Mononuclear cell (primary cell): Measurements from ENCODE around the gene CEL. TPM values are rescaled to one million over a fixed set of nuclear protein-coding genes. Genes with fewer than 3 reads are reported as not detected.
"Not testable (repeated sequence)": the region's sequence is repeated elsewhere in the genome, so short reads cannot be mapped to it uniquely, and the experiment has no call there.

Experiments
- H3K27me3 ChIP-seq: 2 replicates; pipeline ENCODE4 v1.6.0; 2011; ENCODE audit warnings: low read length, control low read depth; ENCODE audit not compliant: insufficient read depth
- H3K4me1 ChIP-seq: 2 replicates; pipeline ENCODE4 v1.5.1; 2011; ENCODE audit warnings: mild to moderate bottlenecking, low read length, control low read depth; ENCODE audit not compliant: insufficient read depth
- H3K4me3 ChIP-seq: 2 replicates; pipeline ENCODE4 v1.5.1; 2011; ENCODE audit warnings: mild to moderate bottlenecking, low read length, moderate library complexity
- H3K9me3 ChIP-seq: 2 replicates; pipeline ENCODE4 v1.5.1; 2011; ENCODE audit warnings: low read depth, mild to moderate bottlenecking, control low read depth, low read length
- total RNA-seq: library from RNA; depleted of rRNA; stranded (reverse); fragments of >200 nt; gene quantifications from one replicate; pipeline ENCODE4 v1.2.3, GENCODE V29; 2012

Gene CEL
- total RNA-seq, 1 donor = 0.21 TPM

DNA sequence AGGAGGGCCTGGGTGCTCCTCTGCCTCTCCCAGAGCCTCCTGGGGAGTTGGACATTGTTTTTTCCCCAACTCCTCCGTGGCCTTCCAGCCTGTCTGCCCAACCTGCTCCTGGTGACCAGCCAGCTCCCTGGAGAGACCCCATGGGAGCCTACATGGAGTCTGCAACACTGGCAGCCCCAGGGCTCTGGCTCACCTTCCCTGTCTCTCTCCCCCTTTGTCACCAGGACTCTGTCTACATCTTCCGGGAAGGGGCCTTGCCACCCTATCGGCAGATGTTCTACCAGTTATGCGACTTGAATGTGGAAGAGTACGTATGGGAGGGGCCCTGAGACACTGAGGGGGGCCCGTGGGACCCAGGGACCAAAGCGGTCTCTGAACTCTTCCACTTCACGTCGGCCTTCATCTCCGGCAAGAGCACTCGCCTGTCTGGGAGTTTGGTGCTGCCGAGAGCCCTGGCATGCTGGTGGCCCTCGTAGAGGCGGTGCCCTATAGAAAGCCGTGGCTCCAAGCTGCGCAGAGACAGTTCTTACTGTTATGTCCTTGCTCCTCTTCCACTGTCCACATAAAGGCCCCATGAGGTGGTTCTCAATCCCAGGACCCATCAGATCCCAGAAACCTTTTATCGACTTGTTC is 5.9 kb upstream of the CEL start:
- H3K9me3 ChIP-seq = no peaks in the 10 kb centered on the region
- no peaks in the 10 kb centered on the region for H3K27me3 ChIP-seq
- no peak overlapping the region for H3K4me3 ChIP-seq
- peaks cover 31% of the 10 kb centered on the region for H3K4me1 ChIP-seq

DNA sequence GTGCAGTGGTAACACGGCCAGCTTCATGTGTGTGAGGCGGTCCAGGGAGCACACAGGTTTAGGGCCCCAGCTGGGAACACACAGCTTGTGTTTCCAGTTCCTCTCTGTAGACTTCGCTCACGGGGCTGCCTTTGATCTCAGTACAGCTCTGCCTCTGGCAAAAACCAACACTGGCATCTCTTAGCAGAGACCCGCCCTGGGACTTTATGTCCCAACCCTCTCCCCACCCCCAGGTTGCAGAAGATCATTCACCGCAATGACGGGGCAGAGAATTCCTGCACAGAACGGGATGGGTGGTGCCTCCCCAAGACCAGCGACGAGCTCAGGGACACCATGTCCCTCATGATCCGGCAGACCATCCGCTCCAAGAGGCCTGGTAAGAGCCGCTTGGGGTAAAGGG is 5.2 kb upstream of the CEL start:
- Histone ChIP-seq H3K27me3 (no peaks in the 10 kb centered on the region), H3K9me3 (no peaks in the 10 kb centered on the region), H3K4me3 (no peak overlapping the region), H3K4me1 (peaks cover 31% of the 10 kb centered on the region)

DNA sequence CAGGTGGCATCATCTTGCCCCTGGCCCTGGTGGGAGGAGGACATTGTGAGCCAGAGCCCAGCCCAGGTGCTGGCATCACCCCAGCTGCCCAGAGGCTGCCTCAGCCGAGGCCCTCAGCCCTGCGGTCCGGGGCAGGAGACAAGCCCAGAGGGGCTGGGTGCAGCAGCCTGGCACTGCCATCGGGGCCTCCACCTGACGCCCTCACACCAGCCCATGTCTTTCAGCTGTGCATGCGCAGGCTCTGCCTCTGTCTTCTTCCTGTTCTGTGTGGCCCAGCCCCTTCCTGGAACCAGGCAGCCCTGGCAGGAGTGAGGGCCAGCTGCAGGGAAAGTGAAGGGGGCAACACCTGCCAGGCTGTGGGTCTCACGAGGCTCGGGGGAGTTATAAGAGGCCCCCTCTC is 4.8 kb upstream of the CEL start:
- Histone ChIP-seq H3K27me3 (no peaks in the 10 kb centered on the region), H3K9me3 (no peaks in the 10 kb centered on the region), H3K4me1 (peaks cover 31% of the 10 kb centered on the region), H3K4me3 (no peak overlapping the region)

DNA sequence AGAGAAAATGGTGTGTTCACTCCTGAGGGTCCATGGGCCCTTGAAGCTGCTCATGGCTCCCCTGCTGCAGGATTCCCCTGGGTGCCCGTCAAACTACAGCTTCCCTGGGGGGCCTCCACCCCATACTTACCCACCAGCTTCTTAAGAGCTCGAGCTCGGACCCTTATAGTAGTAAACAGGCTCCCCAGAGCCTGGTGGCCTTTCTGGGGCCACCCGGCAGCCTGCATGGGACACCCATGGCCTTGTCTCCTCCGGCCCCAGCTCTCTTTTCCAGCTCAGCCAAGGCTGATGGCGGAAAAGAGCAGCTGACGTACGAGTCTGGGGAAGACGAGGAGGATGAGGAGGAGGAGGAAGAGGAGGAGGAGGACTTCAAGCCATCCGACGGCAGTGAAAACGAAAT is 4.2 kb upstream of the CEL start:
- Histone ChIP-seq H3K4me1 (peaks cover 31% of the 10 kb centered on the region), H3K27me3 (no peaks in the 10 kb centered on the region), H3K4me3 (no peak overlapping the region), H3K9me3 (no peaks in the 10 kb centered on the region)

DNA sequence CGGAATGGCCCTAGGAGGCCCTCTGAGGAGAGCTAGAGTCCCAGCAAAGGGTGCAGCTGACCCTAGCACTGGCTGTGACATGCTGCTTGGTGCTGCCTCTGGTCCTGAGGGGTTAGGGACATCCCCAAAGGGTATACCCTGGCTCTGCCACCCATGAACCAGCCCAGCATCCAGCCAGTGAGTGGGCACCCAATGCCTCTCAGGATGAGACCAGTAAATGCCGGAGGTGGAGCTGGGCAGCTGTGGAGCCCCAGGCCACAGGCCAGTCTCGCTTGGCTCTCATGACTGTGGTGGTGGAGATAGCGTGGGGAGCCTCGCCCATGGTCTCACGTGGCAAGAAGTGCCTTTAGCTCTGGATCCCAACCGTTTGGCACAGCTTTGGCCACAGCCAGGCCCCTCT is 3.7 kb upstream of the CEL start:
- H3K27me3 ChIP-seq = no peaks in the 10 kb centered on the region
- no peaks in the 10 kb centered on the region for H3K9me3 ChIP-seq
- peaks cover 31% of the 10 kb centered on the region for H3K4me1 ChIP-seq
- H3K4me3 ChIP-seq = no peak overlapping the region

DNA sequence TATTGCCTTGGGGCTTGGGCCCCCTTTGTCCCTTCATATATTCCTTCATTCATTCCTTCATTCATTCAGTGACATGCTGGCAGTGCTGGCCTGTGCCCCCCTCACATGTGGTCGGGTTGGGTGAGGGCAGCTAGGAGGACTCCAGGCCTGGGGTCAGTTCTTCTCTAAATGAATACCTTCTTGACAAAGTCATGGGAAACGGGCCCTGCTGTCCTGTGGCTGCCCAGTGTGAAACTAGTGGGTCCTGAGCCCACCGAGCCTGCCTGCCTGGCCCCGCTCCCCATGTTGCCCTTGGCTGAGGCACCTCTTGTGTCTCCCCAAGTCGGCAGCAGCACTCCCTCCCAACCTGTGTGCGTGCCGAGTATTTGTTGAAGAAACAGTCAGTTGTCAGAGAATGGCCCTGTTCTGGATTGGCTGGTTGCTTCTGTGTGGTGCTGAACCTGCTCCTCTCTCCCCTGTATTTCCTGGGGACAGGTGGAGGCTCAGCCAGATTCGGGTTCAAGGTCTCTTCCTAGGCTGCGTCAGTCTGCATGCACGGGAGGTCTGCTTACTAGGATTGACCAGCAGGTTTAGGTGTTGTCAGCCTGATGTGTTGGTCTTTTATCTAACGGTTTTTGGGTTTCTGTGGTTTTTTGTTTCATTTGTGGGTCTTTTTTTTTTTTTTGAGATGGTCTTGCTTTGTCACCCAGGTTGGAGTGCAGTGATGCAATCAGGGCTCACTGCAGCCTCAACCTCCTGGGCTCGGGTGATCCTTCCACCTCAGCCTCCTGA is 3.0 kb upstream of the CEL start:
- Histone ChIP-seq H3K4me3 (no peak overlapping the region), H3K9me3 (no peaks in the 10 kb centered on the region), H3K4me1 (peaks cover 31% of the 10 kb centered on the region), H3K27me3 (no peaks in the 10 kb centered on the region)

DNA sequence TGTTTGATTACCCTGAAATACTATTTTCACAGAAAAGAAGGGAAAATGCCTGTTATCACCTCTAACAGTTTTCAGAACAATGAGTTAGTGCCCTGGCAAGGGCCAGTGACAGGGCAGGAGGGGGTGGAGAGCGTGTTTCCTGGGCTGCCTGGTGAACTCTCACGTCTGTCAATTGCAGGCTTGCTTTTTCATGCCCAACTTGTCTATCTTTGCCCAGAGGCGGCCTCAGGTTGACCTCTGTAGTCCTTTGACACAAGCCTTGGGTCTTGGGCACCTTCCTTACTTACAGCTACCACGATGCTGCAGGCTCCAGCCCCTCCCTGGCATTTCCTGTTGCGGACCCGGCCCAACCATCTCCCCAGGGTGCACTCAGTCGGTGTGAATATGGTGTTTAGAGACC is 2.2 kb upstream of the CEL start:
- no peaks in the 10 kb centered on the region for H3K27me3 ChIP-seq
- no peak overlapping the region for H3K4me3 ChIP-seq
- H3K4me1 ChIP-seq = peaks cover 31% of the 10 kb centered on the region
- no peaks in the 10 kb centered on the region for H3K9me3 ChIP-seq

DNA sequence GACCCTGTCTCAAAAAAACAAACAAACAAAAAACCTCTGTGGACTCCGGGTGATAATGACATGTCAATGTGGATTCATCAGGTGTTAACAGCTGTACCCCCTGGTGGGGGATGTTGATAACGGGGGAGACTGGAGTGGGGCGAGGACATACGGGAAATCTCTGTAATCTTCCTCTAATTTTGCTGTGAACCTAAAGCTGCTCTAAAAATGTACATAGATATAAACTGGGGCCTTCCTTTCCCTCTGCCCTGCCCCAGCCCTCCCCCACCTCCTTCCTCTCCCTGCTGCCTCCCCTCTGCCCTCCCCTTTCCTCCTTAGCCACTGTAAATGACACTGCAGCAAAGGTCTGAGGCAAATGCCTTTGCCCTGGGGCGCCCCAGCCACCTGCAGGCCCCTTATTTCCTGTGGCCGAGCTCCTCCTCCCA is 1.4 kb upstream of the CEL start:
- no peaks in the 10 kb centered on the region for H3K9me3 ChIP-seq
- no peaks in the 10 kb centered on the region for H3K27me3 ChIP-seq
- peaks cover 31% of the 10 kb centered on the region for H3K4me1 ChIP-seq
- no peak overlapping the region for H3K4me3 ChIP-seq

DNA sequence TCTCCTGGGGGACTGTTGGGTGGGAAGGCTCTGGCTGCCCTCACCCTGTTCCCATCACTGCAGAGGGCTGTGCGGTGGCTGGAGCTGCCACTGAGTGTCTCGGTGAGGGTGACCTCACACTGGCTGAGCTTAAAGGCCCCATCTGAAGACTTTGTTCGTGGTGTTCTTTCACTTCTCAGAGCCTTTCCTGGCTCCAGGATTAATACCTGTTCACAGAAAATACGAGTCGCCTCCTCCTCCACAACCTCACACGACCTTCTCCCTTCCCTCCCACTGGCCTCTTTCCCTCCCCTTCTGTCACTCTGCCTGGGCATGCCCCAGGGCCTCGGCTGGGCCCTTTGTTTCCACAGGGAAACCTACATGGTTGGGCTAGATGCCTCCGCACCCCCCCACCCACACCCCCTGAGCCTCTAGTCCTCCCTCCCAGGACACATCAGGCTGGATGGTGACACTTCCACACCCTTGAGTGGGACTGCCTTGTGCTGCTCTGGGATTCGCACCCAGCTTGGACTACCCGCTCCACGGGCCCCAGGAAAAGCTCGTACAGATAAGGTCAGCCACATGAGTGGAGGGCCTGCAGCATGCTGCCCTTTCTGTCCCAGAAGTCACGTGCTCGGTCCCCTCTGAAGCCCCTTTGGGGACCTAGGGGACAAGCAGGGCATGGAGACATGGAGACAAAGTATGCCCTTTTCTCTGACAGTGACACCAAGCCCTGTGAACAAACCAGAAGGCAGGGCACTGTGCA is 590 bp upstream of the CEL start:
- not testable (repeated sequence) for H3K4me3 ChIP-seq, H3K27me3 ChIP-seq, H3K9me3 ChIP-seq
- peaks cover 31% of the 10 kb centered on the region for H3K4me1 ChIP-seq

DNA sequence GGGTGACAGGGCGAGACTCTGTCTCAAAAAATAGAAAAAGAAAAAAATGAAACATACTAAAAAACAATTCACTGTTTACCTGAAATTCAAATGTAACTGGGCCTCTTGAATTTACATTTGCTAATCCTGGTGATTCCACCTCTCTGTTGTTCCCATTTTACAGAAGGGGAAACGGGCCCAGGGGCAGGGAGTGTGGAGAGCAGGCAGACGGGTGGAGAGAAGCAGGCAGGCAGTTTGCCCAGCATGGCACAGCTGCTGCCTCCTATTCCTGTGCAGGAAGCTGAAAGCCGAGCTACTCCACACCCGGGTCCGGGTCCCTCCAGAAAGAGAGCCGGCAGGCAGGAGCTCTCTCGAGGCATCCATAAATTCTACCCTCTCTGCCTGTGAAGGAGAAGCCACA is 788 bp downstream of the CEL start:
- not testable (repeated sequence) for H3K27me3 ChIP-seq, H3K9me3 ChIP-seq, H3K4me3 ChIP-seq
- peaks cover 25% of the 10 kb centered on the region for H3K4me1 ChIP-seq

DNA sequence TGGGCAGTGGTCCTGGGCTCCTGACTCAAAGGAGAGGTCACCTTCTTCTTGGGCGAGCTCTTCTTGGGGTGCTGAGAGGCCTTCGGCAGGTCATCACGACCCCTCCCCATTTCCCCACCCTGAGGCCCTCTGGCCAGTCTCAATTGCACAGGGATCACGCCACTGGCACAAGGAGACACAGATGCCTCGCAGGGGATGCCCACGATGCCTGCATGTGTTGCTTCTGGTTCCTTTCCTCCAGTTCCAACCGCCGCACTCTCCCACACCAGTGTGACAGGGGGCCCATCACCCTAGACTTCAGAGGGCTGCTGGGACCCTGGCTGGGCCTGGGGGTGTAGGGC is 1.3 kb downstream of the CEL start:
- no peaks in the 10 kb centered on the region for H3K9me3 ChIP-seq
- no peak overlapping the region for H3K4me3 ChIP-seq
- no peaks in the 10 kb centered on the region for H3K27me3 ChIP-seq
- peaks cover 23% of the 10 kb centered on the region for H3K4me1 ChIP-seq

DNA sequence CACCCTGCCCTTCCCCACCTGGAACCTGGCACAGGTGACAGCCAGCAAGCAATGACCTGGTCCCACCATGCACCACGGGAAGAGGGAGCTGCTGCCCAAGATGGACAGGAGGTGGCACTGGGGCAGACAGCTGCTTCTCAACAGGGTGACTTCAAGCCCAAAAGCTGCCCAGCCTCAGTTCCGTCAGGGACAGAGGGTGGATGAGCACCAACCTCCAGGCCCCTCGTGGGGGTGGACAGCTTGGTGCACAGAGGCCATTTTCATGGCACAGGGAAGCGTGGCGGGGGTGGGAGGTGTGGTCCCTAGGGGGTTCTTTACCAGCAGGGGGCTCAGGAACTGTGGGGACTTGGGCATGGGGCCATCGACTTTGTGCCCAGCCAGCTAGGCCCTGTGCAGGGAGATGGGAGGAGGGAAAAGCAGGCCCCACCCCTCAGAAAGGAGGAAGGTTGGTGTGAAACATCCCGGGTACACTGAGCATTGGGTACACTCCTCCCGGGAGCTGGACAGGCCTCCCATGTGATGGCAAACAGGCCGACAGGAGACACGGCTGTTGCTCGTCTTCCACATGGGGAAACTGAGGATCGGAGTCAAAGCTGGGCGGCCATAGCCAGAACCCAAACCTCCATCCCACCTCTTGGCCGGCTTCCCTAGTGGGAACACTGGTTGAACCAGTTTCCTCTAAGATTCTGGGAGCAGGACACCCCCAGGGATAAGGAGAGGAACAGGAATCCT is 1.9 kb downstream of the CEL start:
- peaks cover 17% of the 10 kb centered on the region for H3K4me1 ChIP-seq
- no peaks in the 10 kb centered on the region for H3K27me3 ChIP-seq
- no peaks in the 10 kb centered on the region for H3K9me3 ChIP-seq
- H3K4me3 ChIP-seq = no peak overlapping the region

DNA sequence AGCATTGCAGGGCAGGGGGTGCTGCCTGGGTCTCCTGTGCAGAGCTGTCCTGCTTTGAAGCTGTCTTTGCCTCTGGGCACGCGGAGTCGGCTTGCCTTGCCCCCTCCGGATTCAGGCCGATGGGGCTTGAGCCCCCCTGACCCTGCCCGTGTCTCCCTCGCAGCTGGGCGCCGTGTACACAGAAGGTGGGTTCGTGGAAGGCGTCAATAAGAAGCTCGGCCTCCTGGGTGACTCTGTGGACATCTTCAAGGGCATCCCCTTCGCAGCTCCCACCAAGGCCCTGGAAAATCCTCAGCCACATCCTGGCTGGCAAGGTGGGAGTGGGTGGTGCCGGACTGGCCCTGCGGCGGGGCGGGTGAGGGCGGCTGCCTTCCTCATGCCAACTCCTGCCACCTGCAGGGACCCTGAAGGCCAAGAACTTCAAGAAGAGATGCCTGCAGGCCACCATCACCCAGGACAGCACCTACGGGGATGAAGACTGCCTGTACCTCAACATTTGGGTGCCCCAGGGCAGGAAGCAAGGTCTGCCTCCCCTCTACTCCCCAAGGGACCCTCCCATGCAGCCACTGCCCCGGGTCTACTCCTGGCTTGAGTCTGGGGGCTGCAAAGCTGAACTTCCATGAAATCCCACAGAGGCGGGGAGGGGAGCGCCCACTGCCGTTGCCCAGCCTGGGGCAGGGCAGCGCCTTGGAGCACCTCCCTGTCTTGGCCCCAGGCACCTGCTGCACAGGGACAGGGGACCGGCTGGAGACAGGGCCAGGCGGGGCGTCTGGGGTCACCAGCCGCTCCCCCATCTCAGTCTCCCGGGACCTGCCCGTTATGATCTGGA is 2.7 kb downstream of the CEL start:
- H3K9me3 ChIP-seq = no peaks in the 10 kb centered on the region
- H3K27me3 ChIP-seq = no peaks in the 10 kb centered on the region
- H3K4me1 ChIP-seq = peaks cover 9% of the 10 kb centered on the region
- H3K4me3 ChIP-seq = no peak overlapping the region

DNA sequence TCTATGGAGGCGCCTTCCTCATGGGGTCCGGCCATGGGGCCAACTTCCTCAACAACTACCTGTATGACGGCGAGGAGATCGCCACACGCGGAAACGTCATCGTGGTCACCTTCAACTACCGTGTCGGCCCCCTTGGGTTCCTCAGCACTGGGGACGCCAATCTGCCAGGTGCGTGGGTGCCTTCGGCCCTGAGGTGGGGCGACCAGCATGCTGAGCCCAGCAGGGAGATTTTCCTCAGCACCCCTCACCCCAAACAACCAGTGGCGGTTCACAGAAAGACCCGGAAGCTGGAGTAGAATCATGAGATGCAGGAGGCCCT is 3.2 kb downstream of the CEL start:
- Histone ChIP-seq H3K9me3 (no peaks in the 10 kb centered on the region), H3K4me3 (no peak overlapping the region), H3K4me1 (peaks cover 4% of the 10 kb centered on the region), H3K27me3 (no peaks in the 10 kb centered on the region)
